NCI-H1048 (cell line): ENCODE results near the gene FAM234A.

ENCODE experiments used
- DNase-seq: peaks from one replicate; lab custom pipeline; 2025; lab: John Stamatoyannopoulos, UW

The FAM234A gene

GRCh38 chr16:301235-301634, 66.6 kb downstream of the FAM234A start:
- no peak for DNase-seq

- no peak for DNase-seq
Measured at GRCh38 chr16:301950-302349, 67.3 kb downstream of the FAM234A start.

- DNase-seq: no peak
Measured at GRCh38 chr16:303760-304505, 69.3 kb downstream of the FAM234A start.

GRCh38 chr16:305916-306626, 71.5 kb downstream of the FAM234A start:
- no peak for DNase-seq

- DNase-seq: no peak
Measured at GRCh38 chr16:306911-307370, 72.3 kb downstream of the FAM234A start.

GRCh38 chr16:307691-308312, 73.2 kb downstream of the FAM234A start:
- DNase-seq: no peak

GRCh38 chr16:309476-309875, 74.9 kb downstream of the FAM234A start:
- DNase-seq: no peak

- DNase-seq: no peak
Measured at GRCh38 chr16:311725-312124, 77.1 kb downstream of the FAM234A start.

- no peak for DNase-seq
Measured at GRCh38 chr16:314351-314750, 79.7 kb downstream of the FAM234A start.

- no peak for DNase-seq
Measured at GRCh38 chr16:314795-315299, 80.2 kb downstream of the FAM234A start.
